Lower leg skin (tissue), 4 donors: ENCODE data around the gene CLIP4. TPM values are rescaled to one million over a fixed set of nuclear protein-coding genes. Genes with fewer than 3 reads are reported as not detected.

Experiments
- DNase-seq, 2 donors: peaks; one replicate each; pipeline ENCODE4 v3.0.0-alpha.2; 2019; ENCODE audit warnings: low spot score in 2 of 2
- H3K4me3 ChIP-seq: fragments of 200-600 bp; sonication (generic); 2 replicates; pipeline ENCODE4 v1.5.1; 2017; ENCODE audit warnings: mild to moderate bottlenecking, low read depth; ENCODE audit not compliant: poor library complexity, severe bottlenecking
- POLR2A ChIP-seq, 2 donors: fragments of 450-650 bp; IDR thresholded peaks; one replicate each; pipeline ENCODE4 v1.6.1; 2016 to 2017; ENCODE audit warnings: antibody characterized with exemption in 2 of 2, mild to moderate bottlenecking in 1 of 2, moderate library complexity in 1 of 2
- WGBS, 2 donors: methylation state at CpG; one replicate each; pipeline ENCODE4 v1.1.5; 2018; 5-methylcytosine and 5-hydroxymethylcytosine counted together
- intact Hi-C: fragments of 100-400 bp; cut with DNase I; formaldehyde crosslinking; loops from one replicate; pipeline ENCODE4 v1.15.0; 2023; ENCODE audit warnings: low total_unique reads
- total RNA-seq, 4 donors: library from RNA; depleted of rRNA; stranded (reverse); fragments of >200 nt; gene quantifications; one replicate each; pipeline ENCODE4 v1.1.0, GENCODE V29; 2016
- TF ChIP-seq, protein P1 (sequence below), 3 donors: fragments of 450-650 bp; IDR thresholded peaks; one replicate each; pipeline ENCODE4 v1.5.1; 2016; ENCODE audit warnings: antibody characterized with exemption in 3 of 3, mild to moderate bottlenecking in 3 of 3, moderate library complexity in 2 of 3

The CLIP4 gene
- total RNA-seq, 4 donors from 2014 or later: 50.6 to 82.2 (median 58.1) TPM

DNA sequence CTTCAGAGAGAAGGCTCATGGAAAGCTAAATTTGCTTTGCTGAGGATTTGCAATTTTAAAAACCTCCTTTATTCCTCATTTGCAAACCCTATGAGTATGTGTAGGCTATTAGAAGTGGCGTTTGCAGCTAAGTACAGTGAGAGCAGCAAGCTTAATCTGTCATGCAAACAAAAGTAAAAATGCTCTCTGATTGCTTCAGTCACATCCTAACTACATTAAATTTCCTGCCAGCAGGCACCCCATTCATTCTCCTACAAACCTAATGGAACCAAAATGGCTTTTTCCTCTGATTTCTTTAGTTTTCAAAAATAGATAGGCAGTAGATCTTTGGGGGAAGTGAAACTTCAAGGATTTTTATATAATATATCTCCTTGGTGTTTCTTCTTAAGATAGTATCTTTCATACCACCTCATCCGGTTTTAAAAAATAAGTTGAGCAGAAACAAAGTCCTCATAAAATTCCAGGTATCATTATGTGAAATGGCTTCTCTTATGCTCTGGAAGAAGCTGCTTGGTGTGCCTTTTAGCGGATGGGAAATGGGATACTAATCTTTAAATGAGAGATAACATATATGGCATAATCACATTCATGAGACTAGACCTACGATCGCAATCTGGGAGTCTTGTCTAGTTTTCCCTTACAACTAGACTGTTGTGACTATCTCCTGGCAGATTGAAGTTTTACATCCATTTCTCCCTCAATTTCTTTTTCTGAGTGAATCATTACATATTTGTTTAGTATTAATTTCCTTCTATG, 49.1 kb downstream of the CLIP4 start:
- TF ChIP-seq, protein P1, sequence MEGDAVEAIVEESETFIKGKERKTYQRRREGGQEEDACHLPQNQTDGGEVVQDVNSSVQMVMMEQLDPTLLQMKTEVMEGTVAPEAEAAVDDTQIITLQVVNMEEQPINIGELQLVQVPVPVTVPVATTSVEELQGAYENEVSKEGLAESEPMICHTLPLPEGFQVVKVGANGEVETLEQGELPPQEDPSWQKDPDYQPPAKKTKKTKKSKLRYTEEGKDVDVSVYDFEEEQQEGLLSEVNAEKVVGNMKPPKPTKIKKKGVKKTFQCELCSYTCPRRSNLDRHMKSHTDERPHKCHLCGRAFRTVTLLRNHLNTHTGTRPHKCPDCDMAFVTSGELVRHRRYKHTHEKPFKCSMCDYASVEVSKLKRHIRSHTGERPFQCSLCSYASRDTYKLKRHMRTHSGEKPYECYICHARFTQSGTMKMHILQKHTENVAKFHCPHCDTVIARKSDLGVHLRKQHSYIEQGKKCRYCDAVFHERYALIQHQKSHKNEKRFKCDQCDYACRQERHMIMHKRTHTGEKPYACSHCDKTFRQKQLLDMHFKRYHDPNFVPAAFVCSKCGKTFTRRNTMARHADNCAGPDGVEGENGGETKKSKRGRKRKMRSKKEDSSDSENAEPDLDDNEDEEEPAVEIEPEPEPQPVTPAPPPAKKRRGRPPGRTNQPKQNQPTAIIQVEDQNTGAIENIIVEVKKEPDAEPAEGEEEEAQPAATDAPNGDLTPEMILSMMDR (IDR thresholded peaks at IDR 0.05): no peak
- no peak for TF ChIP-seq POLR2A (IDR thresholded peaks at IDR 0.05)
- intact Hi-C loops: no loop called here
- WGBS, 2 donors: 86 to 88% methylated on average over 5 of the region's 5 CpGs
- no peak overlapping the region for H3K4me3 ChIP-seq
- no peak for DNase-seq

DNA sequence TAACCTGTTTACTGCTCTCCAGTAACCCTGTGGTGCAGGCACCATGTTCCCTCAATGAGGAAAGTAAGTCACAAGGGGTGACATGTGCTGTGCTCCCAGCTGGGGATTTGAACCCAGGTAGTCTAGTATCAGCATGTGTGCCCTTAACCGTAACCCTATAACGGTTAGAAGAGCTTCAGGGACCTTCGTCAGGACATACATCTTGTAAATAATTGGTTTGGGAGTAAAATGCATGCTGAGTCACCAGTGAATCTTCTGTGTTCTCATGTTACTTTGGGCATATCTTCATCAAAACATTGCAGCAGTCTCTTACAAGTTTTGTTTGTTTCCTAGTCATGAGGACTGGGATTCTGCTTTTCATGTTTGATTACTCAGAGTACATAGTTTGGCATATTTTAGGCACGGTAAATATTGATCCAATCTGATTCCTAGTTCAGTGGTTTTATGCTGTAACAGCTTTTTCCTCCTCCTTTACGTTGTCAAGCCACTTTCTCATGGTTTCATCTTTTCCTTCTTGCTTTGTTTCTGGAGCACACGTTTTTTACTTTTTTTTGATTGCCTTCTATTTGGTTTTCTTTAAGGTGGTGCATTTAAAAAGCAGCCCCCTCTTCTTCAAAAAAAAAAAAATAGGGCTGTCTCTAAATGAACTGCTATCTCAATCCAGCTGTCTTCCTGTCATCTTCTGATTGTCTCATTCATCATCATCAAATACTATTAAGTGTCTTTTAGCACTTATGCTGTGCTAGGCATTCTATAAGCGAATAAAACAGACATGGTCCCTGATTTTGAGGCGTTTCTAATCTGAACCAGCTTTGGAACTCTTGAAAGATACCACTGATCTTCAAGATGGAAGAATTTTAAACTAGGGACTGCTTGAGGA, 50.4 kb downstream of the CLIP4 start:
- WGBS, 2 donors: 61 to 68% methylated on average over 8 of the region's 8 CpGs
- no peak overlapping the region for H3K4me3 ChIP-seq
- TF ChIP-seq, protein P1 (IDR thresholded peaks at IDR 0.05): no peak
- TF ChIP-seq POLR2A (IDR thresholded peaks at IDR 0.05): no peak
- no peak for DNase-seq
- intact Hi-C loops: no loop called here

DNA sequence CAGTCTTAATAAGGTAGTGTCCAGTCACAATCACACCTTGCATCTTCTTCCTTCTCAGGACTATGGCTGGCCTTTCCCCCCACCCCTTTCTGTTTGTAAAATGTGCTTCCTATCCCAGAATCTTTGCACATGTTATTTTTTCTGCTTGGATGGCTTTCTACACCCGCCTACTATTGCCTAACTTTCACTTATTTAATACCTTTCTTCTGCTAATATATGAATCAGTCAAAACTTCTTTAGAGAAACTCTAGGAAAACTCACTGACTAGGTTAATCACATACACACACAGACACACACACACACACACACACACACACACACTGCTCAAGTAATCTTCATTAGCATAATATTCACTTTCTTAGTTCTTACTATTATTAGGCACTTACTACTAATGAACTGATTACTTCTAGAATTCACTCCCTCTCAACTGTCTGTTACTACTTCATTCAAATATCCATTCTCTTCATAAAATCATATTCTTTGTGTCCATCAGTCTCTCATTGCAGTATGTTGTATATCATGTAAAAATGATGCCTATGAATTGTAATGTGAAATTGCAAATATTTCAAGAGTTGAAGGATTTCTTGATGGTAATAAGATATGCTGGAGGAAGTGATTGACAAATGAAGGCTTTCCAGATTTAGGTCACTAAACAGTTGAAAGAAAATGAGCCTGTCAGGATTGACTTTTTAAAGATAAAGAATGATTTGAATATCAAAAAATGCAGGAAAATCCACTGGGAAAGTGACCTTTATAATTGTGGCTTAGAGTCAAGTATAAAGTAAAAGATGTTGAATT, 51.2 kb downstream of the CLIP4 start:
- intact Hi-C loops: no loop called here
- no peak for DNase-seq
- WGBS, 2 donors: 79 to 86% methylated on average over 1 of the region's 1 CpG
- no peak overlapping the region for H3K4me3 ChIP-seq
- TF ChIP-seq, protein P1 (IDR thresholded peaks at IDR 0.05): no peak
- TF ChIP-seq POLR2A (IDR thresholded peaks at IDR 0.05): no peak

DNA sequence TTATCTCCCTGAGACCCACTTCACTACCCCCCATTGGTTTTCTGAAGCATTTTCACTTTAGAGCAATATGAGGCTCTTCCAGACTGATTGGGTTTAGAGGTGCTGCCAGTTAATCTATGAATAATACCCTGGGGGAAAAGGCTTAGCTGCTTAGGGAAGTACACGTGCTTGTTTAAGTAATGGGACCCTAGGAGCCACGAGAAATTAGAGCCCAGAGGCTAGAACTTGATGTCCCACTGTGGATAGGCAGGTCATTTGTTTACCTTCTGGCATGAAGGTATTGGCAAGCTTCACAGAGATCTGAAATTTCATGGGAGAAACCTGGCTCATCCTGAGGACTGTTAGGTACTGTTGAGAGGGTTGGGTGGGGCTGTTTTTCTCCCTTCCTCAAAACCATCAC, 59.7 kb downstream of the CLIP4 start:
- H3K4me3 ChIP-seq: no peak overlapping the region
- no peak for DNase-seq
- TF ChIP-seq, protein P1 (IDR thresholded peaks at IDR 0.05): no peak
- no peak for TF ChIP-seq POLR2A (IDR thresholded peaks at IDR 0.05)
- intact Hi-C loops: no loop called here
- 45 to 47% methylated on average over 2 of the region's 2 CpGs for WGBS, 2 donors

DNA sequence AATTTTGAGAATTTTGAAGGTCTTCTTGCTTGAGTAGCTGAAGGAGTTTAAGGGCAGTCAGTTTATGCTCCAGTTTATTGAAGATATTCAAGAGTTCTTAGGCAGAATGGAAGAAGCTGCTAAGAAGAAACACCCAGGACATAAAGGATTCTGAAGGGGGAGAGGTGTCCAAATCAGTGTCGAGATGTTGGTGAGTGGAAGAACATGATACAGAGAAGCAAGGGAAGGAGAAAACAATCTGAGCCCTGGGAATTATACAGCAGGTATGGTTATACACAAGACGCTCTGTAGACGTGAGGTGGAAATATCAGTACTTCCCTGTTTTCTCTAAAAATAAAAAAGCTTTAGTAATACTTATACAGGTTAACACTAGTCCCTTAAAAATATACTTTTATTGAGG, 60.1 kb downstream of the CLIP4 start:
- DNase-seq: no peak
- no peak overlapping the region for H3K4me3 ChIP-seq
- 97% methylated on average over 3 of the region's 3 CpGs for WGBS, 2 donors
- intact Hi-C loops: no loop called here
- TF ChIP-seq, protein P1 (IDR thresholded peaks at IDR 0.05): no peak
- no peak for TF ChIP-seq POLR2A (IDR thresholded peaks at IDR 0.05)
